GM12878 (cell line): ENCODE results near the gene LIMCH1. TPM values are rescaled to one million over a fixed set of nuclear protein-coding genes. Genes with fewer than 3 reads are reported as not detected.

Experiments used
- ATAC-seq: fragments of 200-7000 bp; cut with Tn5 transposase; 3 replicates; pipeline ENCODE4 v1.9.1; 2020; ENCODE audit warnings: mild to moderate bottlenecking, moderate library complexity
- BruUV-seq: library from RNA; stranded (reverse); fragments of 400-500 nt; replicated peaks from 2 replicates; lab custom pipeline; 2021; lab: Mats Ljungman, UMichigan
- CTCF ChIA-PET: fragments of 300-600 bp; sonication (Branson Sonifier 250); formaldehyde crosslinking; extraction: SDS; loops from one replicate; lab custom pipeline; 2021; ENCODE audit warnings: inconsistent platforms; lab: Yijun Ruan, JAX
- POLR2A ChIA-PET: fragments of 350-600 bp; formaldehyde crosslinking; extraction: SDS; loops from one replicate; lab custom pipeline; 2021; ENCODE audit warnings: inconsistent platforms; lab: Charles Lee
- RAD21 ChIA-PET: fragments of 300-600 bp; sonication (Branson Sonifier 250); formaldehyde crosslinking; loops from one replicate; lab custom pipeline; 2023; ENCODE audit warnings: antibody characterized with exemption; ENCODE audit not compliant: unreplicated experiment; lab: Charles Lee
- SMC1A ChIA-PET: fragments of 300-600 bp; sonication (Branson Sonifier 250); formaldehyde crosslinking; loops from one replicate; lab custom pipeline; 2023; ENCODE audit not compliant: unreplicated experiment, uncharacterized antibody; lab: Charles Lee
- DNase-seq: peaks from one replicate; pipeline ENCODE4 v3.0.0-alpha.2; 2011; ENCODE audit warnings: low read depth, low spot score
- FAIRE-seq: peaks from 3 replicates; lab custom pipeline; 2011; peaks lifted over from hg19 to GRCh38; lab: Jason Lieb, UNC
- H2AFZ ChIP-seq: 2 replicates; pipeline ENCODE4 v1.6.0; 2011; ENCODE audit warnings: low read depth, low read length, control low read depth; ENCODE audit not compliant: control insufficient read depth
- H3K27ac ChIP-seq: 2 replicates; pipeline ENCODE4 v1.5.1; 2011; ENCODE audit warnings: control low read depth; ENCODE audit not compliant: control insufficient read depth, insufficient read depth
- H3K27me3 ChIP-seq, 2 experiments: replicated peaks in 1 of 2; 2 replicates each; pipeline versions ENCODE4 v1.6.0 to v1.6.1; 2011; ENCODE audit warnings: low read length in 1 of 2; ENCODE audit not compliant: control insufficient read depth in 2 of 2, insufficient read depth in 2 of 2
- H3K36me3 ChIP-seq, 2 experiments: 2 replicates each; pipeline ENCODE4 v1.5.1; 2011; ENCODE audit warnings: low read length in 1 of 2; ENCODE audit not compliant: control insufficient read depth in 2 of 2, insufficient read depth in 2 of 2
- H3K4me1 ChIP-seq: 2 replicates; pipeline ENCODE4 v1.6.1; 2011; ENCODE audit warnings: mild to moderate bottlenecking, low read length, moderate library complexity, mixed read lengths; ENCODE audit not compliant: control insufficient read depth, insufficient read depth
- H3K4me2 ChIP-seq: 2 replicates; pipeline ENCODE4 v1.6.0; 2011; ENCODE audit warnings: control low read depth; ENCODE audit not compliant: control insufficient read depth, insufficient read depth
- H3K4me3 ChIP-seq: fragments of 200-600 bp; sonication (generic); 2 replicates; pipeline ENCODE4 v1.5.1; 2016
- H3K79me2 ChIP-seq: 2 replicates; pipeline ENCODE4 v1.6.0; 2011; ENCODE audit warnings: low read length; ENCODE audit not compliant: control insufficient read depth, insufficient read depth
- H3K9ac ChIP-seq: 2 replicates; pipeline ENCODE4 v1.8.0; 2011; ENCODE audit warnings: low read length, control low read depth, mixed read lengths; ENCODE audit not compliant: control insufficient read depth, insufficient read depth
- H3K9me3 ChIP-seq: replicated peaks from 3 replicates; pipeline ENCODE4 v1.5.1; 2011; ENCODE audit warnings: mild to moderate bottlenecking, low read length; ENCODE audit not compliant: control insufficient read depth, insufficient read depth
- H4K20me1 ChIP-seq: 2 replicates; pipeline ENCODE4 v1.6.0; 2011; ENCODE audit not compliant: control insufficient read depth, insufficient read depth
- CREM ChIP-seq: IDR thresholded peaks from 2 replicates; pipeline ENCODE4 v1.6.1; 2014; ENCODE audit warnings: antibody characterized with exemption, low read depth
- DPF2 ChIP-seq: fragments of 450-650 bp; IDR thresholded peaks from 2 replicates; pipeline ENCODE4 v1.6.1; 2017; ENCODE audit warnings: mild to moderate bottlenecking
- HDAC2 ChIP-seq: fragments of 200-600 bp; sonication (generic); IDR thresholded peaks from 2 replicates; pipeline ENCODE4 v1.6.1; 2017
- IRF5 ChIP-seq: fragments of 450-650 bp; IDR thresholded peaks from 2 replicates; pipeline ENCODE4 v1.6.1; 2017; ENCODE audit warnings: borderline replicate concordance
- TBL1XR1 ChIP-seq: IDR thresholded peaks from 2 replicates; pipeline ENCODE4 v1.6.1; 2012; ENCODE audit warnings: low read depth, low read length, improper control_type of control experiment
- TCF12 ChIP-seq: IDR thresholded peaks from 2 replicates; pipeline ENCODE4 v1.6.1; 2011; ENCODE audit warnings: low read depth, mild to moderate bottlenecking, low read length
- TCF3 ChIP-seq: IDR thresholded peaks from 2 replicates; pipeline ENCODE4 v1.6.1; 2012; ENCODE audit warnings: low read depth, mild to moderate bottlenecking, low read length, borderline replicate concordance; ENCODE audit not compliant: insufficient read depth
- TCF7 ChIP-seq: IDR thresholded peaks from 2 replicates; pipeline ENCODE4 v1.6.1; 2014; ENCODE audit warnings: antibody characterized with exemption, borderline replicate concordance
- YBX1 ChIP-seq: fragments of 450-650 bp; IDR thresholded peaks from 2 replicates; pipeline ENCODE4 v1.6.1; 2016; ENCODE audit warnings: antibody characterized with exemption
- ZBTB11 ChIP-seq: fragments of 450-650 bp; formaldehyde crosslinking; IDR thresholded peaks from 2 replicates; pipeline ENCODE4 v1.5.0; 2022; ENCODE audit warnings: mild to moderate bottlenecking, missing genetic modification characterization
- in situ Hi-C: fragments of 300-500 bp; cut with MboI; formaldehyde crosslinking; loops from 9 replicates; pipeline ENCODE4 v1.14.3; 2018; ENCODE audit warnings: mixed read lengths
- intact Hi-C: fragments of 100-400 bp; cut with micrococcal nuclease; formaldehyde crosslinking; loops from one replicate; pipeline ENCODE4 v1.14.2; 2022; ENCODE audit not compliant: unreplicated experiment
- polyA plus RNA-seq, 11 experiments: library from polyadenylated mRNA; depleted of rRNA in 4 of 11; unstranded in 6 of 11; stranded (reverse) in 5 of 11; fragments of >200 nt; fragmentation: Nextera tagmentation in 4 of 11; fragmentation: Illumina TruSeq in 1 of 11; extraction: Ambion mirVana in 4 of 11; extraction: Trizol in 1 of 11; gene quantifications; 1 replicate in 1 of 11; 2 replicates in 10 of 11; pipeline versions ENCODE4 v1.2.1 to v1.2.3, GENCODE V29; 2011 to 2016; ENCODE audit warnings: inconsistent platforms in 2 of 11, missing spikeins in 2 of 11, low read depth in 1 of 11
- total RNA-seq, 4 experiments: library from RNA; depleted of rRNA in 3 of 4; stranded (reverse); fragments of >200 nt in 3 of 4; fragmentation: Illumina TruSeq in 1 of 4; extraction: Trizol in 1 of 4; gene quantifications; 2 replicates each; pipeline versions ENCODE4 v1.2.1 to v1.2.3, GENCODE V29; 2013 to 2021
- TF ChIP-seq, protein P1 (sequence below): fragments of 450-650 bp; IDR thresholded peaks from 2 replicates; pipeline ENCODE4 v1.6.1; 2017; ENCODE audit warnings: low read depth, mild to moderate bottlenecking, moderate library complexity

LIMCH1 gene
- total and polyA plus RNA-seq, 10 of the 15 experiments (the other 5 are each of a cell fraction or from before 2014, with no cell fraction given): 0.07 to 0.15 TPM; not detected in 8

GRCh38 chr4:41643331-41643730, 105.4 kb downstream of the LIMCH1 start:
- no peak for ATAC-seq

More at GRCh38 chr4:41643331-41643730, 105.4 kb downstream of the LIMCH1 start:
- CTCF ChIA-PET: interaction anchor here (0.9 to 1.4 kb wide), 2 partner anchors 12 to 15 kb away, joined by 3 to 5 read pairs; no protein-coding TSS in a partner anchor
- Histone ChIP-seq H3K4me3 (no peak overlapping the region), H3K36me3 (no peaks in the 10 kb centered on the region), H3K4me2 (no peak overlapping the region), H4K20me1 (no peaks in the 10 kb centered on the region), H2AFZ (no peak overlapping the region), H3K27ac (no peak overlapping the region), H3K9ac (no peak overlapping the region), H3K4me1 (no peaks in the 10 kb centered on the region), H3K27me3 (peaks cover 0 to 6% of the 10 kb centered on the region in 2 experiments; a peak in 3 of 4 replicates), H3K9me3 (no peaks in the 10 kb centered on the region), H3K79me2 (no peaks in the 10 kb centered on the region)
- BruUV-seq: no TSS peak
- intact Hi-C loops (no loop called here), in situ Hi-C loops (no loop called here)
- TF ChIP-seq TCF3: no peak
- TF ChIP-seq TCF12: no peak
- TF ChIP-seq TCF7: no peak
- TF ChIP-seq YBX1: no peak
- TF ChIP-seq IRF5: no peak
- TF ChIP-seq, protein P1, sequence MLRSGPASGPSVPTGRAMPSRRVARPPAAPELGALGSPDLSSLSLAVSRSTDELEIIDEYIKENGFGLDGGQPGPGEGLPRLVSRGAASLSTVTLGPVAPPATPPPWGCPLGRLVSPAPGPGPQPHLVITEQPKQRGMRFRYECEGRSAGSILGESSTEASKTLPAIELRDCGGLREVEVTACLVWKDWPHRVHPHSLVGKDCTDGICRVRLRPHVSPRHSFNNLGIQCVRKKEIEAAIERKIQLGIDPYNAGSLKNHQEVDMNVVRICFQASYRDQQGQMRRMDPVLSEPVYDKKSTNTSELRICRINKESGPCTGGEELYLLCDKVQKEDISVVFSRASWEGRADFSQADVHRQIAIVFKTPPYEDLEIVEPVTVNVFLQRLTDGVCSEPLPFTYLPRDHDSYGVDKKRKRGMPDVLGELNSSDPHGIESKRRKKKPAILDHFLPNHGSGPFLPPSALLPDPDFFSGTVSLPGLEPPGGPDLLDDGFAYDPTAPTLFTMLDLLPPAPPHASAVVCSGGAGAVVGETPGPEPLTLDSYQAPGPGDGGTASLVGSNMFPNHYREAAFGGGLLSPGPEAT: no peak
- no peak for TF ChIP-seq DPF2
- no peak for TF ChIP-seq TBL1XR1
- no peak for TF ChIP-seq ZBTB11
- TF ChIP-seq HDAC2: no peak
- TF ChIP-seq CREM: no peak
- FAIRE-seq (no peak), DNase-seq (no peak)
- SMC1A ChIA-PET: no interaction called here
- POLR2A ChIA-PET: no interaction called here
- RAD21 ChIA-PET: no interaction called here
